Prostate gland (tissue), 2 donors: Measurements from ENCODE around the gene ZNF532. TPM values are rescaled to one million over a fixed set of nuclear protein-coding genes. Genes with fewer than 3 reads are reported as not detected.

Source experiments
- DNase-seq: peaks from one replicate; pipeline ENCODE4 v3.0.0-alpha.2; 2019; ENCODE audit warnings: low spot score
- H3K27ac ChIP-seq, 2 donors: fragments of 200-600 bp; sonication (generic); 2 replicates each; pipeline ENCODE4 v1.5.1; 2017 to 2019
- H3K27me3 ChIP-seq: fragments of 200-600 bp; sonication (generic); replicated peaks from 2 replicates; pipeline ENCODE4 v1.5.1; 2019; ENCODE audit not compliant: insufficient read depth
- H3K36me3 ChIP-seq, 2 donors: fragments of 200-600 bp; sonication (generic); 1 replicate in 1 of 2; 2 replicates in 1 of 2; pipeline versions ENCODE4 v1.5.1 to v1.8.1; 2017 to 2019
- H3K4me1 ChIP-seq: fragments of 200-600 bp; sonication (generic); replicated peaks from 2 replicates; pipeline ENCODE4 v1.5.1; 2019
- H3K4me3 ChIP-seq, 2 donors: fragments of 200-600 bp; sonication (generic); 2 replicates each; pipeline ENCODE4 v1.5.1; 2017 to 2019
- H3K9me3 ChIP-seq: fragments of 200-600 bp; sonication (generic); 2 replicates; pipeline ENCODE4 v1.5.1; 2017
- CTCF ChIP-seq, 4 experiments: fragments of 200-600 bp in 2 of 4; fragments of 450-650 bp in 2 of 4; sonication (generic) in 2 of 4; IDR thresholded peaks; 1 replicate in 3 of 4; 2 replicates in 1 of 4; pipeline ENCODE4 v1.5.1; 2016 to 2019; ENCODE audit warnings: antibody characterized with exemption in 4 of 4, mild to moderate bottlenecking in 2 of 4, moderate library complexity in 2 of 4
- POLR2A ChIP-seq: fragments of 450-650 bp; IDR thresholded peaks from one replicate; pipeline ENCODE4 v1.6.1; 2016; ENCODE audit warnings: antibody characterized with exemption, mild to moderate bottlenecking
- POLR2AphosphoS5 ChIP-seq: sonication (generic); formaldehyde crosslinking; IDR thresholded peaks from one replicate; pipeline ENCODE4 v1.6.1; 2017; ENCODE audit warnings: antibody characterized with exemption
- WGBS: methylation state at CpG from one replicate; pipeline ENCODE4 v1.1.5; 2018; 5-methylcytosine and 5-hydroxymethylcytosine counted together
- intact Hi-C: fragments of 100-400 bp; cut with DNase I; formaldehyde crosslinking; loops from one replicate; pipeline ENCODE4 v1.14.2; 2022
- total RNA-seq, 2 donors: library from RNA; depleted of rRNA; stranded (reverse); fragments of >200 nt; gene quantifications; one replicate each; pipeline ENCODE4 v1.1.0, GENCODE V29; 2016

Gene ZNF532
- total RNA-seq, 2 donors from 2014 or later = 231 to 299 TPM

- no peaks in the 10 kb centered on the region for H3K9me3 ChIP-seq
- TF ChIP-seq CTCF (IDR thresholded peaks at IDR 0.05) (no peak), POLR2AphosphoS5 (no peak)
- H3K4me1 ChIP-seq = no peaks in the 10 kb centered on the region
- intact Hi-C loops = no loop called here
- no peak overlapping the region for H3K4me3 ChIP-seq
- no peaks in the 10 kb centered on the region for H3K36me3 ChIP-seq
- peak overlapping the region in 1 of 2 donors; percentile 66 for H3K27ac ChIP-seq
- 64% methylated on average over 7 of the region's 7 CpGs for WGBS
- no peak for DNase-seq
- H3K27me3 ChIP-seq = no peaks in the 10 kb centered on the region
These were observed 126.6 kb downstream of the ZNF532 start for GRCh38 chr18:58991167-58991798.

GRCh38 chr18:58992301-58993231, 127.9 kb downstream of the ZNF532 start:
- H3K27ac ChIP-seq = peak overlapping the region; percentile 12 to 19
- no peak for DNase-seq
- intact Hi-C loops = no loop called here
- no peaks in the 10 kb centered on the region for H3K9me3 ChIP-seq
- no peak overlapping the region for H3K4me3 ChIP-seq
- H3K36me3 ChIP-seq = no peaks in the 10 kb centered on the region
- H3K4me1 ChIP-seq = no peaks in the 10 kb centered on the region
- no peaks in the 10 kb centered on the region for H3K27me3 ChIP-seq
- WGBS = 60% methylated on average over 16 of the region's 16 CpGs
- TF ChIP-seq POLR2AphosphoS5 (no peak), CTCF (IDR thresholded peaks at IDR 0.05) (no peak), POLR2A (no peak)

GRCh38 chr18:58993260-58993659, 128.6 kb downstream of the ZNF532 start:
- DNase-seq = no peak
- Histone ChIP-seq H3K9me3 (no peaks in the 10 kb centered on the region), H3K36me3 (no peaks in the 10 kb centered on the region), H3K4me3 (no peak overlapping the region), H3K27ac (peak overlapping the region in 1 of 2 donors; percentile 12), H3K4me1 (no peaks in the 10 kb centered on the region), H3K27me3 (no peaks in the 10 kb centered on the region)
- WGBS = 55% methylated on average over 4 of the region's 4 CpGs
- TF ChIP-seq POLR2AphosphoS5 = no peak
- no peak for TF ChIP-seq POLR2A
- intact Hi-C loops = no loop called here

- no peak for DNase-seq
- H3K4me3 ChIP-seq = no peak overlapping the region
- 85% methylated on average over 5 of the region's 5 CpGs for WGBS
- intact Hi-C loops = no loop called here
- no peak overlapping the region for H3K27ac ChIP-seq
- no peaks in the 10 kb centered on the region for H3K36me3 ChIP-seq
- TF ChIP-seq POLR2AphosphoS5 (no peak), POLR2A (no peak), CTCF (IDR thresholded peaks at IDR 0.05) (no peak)
- H3K9me3 ChIP-seq = no peaks in the 10 kb centered on the region
- no peaks in the 10 kb centered on the region for H3K27me3 ChIP-seq
- no peaks in the 10 kb centered on the region for H3K4me1 ChIP-seq
These were observed 131.0 kb downstream of the ZNF532 start for GRCh38 chr18:58995663-58996062.

- intact Hi-C loops = no loop called here
- Histone ChIP-seq H3K36me3 (no peaks in the 10 kb centered on the region), H3K4me1 (no peaks in the 10 kb centered on the region), H3K27ac (no peak overlapping the region), H3K9me3 (no peaks in the 10 kb centered on the region), H3K27me3 (no peaks in the 10 kb centered on the region), H3K4me3 (no peak overlapping the region)
- WGBS = 81% methylated on average over 12 of the region's 12 CpGs
- TF ChIP-seq POLR2A = no peak
- TF ChIP-seq CTCF (IDR thresholded peaks at IDR 0.05) = no peak
- no peak for TF ChIP-seq POLR2AphosphoS5
- DNase-seq = no peak
These were observed 131.5 kb downstream of the ZNF532 start for GRCh38 chr18:58996131-58996641.
